ENCODE results near the gene MAMSTR. TPM values are rescaled to one million over a fixed set of nuclear protein-coding genes. Genes with fewer than 3 reads are reported as not detected.

Gene MAMSTR
- total and polyA plus RNA-seq, 2 donors (not counting 1 experiment from before 2014, with no cell fraction given) = 0.84 to 0.99 TPM

DNA sequence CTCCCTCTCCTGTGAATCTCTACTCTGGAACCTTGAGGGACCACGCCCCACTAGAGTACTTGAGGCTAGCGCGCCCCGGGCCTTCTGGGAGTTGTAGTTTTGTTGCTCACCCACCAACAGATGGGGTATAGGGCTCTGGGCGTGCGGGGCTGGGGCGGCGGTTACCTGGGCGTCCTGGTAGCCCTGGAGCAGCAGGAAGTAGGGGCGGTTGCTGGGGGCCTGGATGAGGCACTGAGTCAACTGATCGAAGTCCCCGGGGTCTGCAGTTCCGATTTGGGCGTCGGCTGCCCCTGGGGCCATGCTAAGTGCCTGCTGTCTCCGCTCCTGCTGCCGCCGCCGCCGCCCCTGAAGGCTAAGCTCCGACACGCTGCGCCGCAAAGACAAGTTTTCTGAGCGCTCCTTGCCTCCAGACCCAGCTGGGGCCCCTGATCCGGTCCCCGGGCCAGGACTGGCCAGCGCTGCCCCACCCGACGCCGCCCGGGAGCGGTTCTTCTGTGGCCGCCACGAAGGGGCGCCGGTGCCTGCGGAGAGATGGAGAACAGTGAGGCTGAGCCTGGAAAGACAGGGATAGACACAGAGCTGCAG lies 15.6 kb upstream of the MAMSTR start:
- Histone ChIP-seq H2AFZ (ENCODE audit: low read length) (no peak overlapping the region), H3K79me2 (ENCODE audit: control insufficient read depth, insufficient read depth, low read length) (no peaks in the 10 kb centered on the region), H3K4me3 (replicated peaks in 1 of 4; ENCODE audit: control extremely low read depth in 1 of 4, insufficient read depth in 1 of 4, low read depth in 3 of 4, low read length in 4 of 4) (peak overlapping the region in 1 of 4 experiments; percentile 0), H3K36me3 (ENCODE audit: control insufficient read depth, insufficient read depth, low read length) (no peaks in the 10 kb centered on the region), H3K27ac (ENCODE audit: insufficient read depth, low read length) (no peak overlapping the region), H3K4me2 (ENCODE audit: extremely low read depth, insufficient read depth, low read length) (no peak overlapping the region), H3K9me3 (ENCODE audit: control insufficient read depth, insufficient read depth, low read depth, low read length) (no peaks in the 10 kb centered on the region), H4K20me1 (ENCODE audit: control insufficient read depth, extremely low read depth, insufficient read depth, low read length) (no peaks in the 10 kb centered on the region), H3K27me3 (ENCODE audit: control insufficient read depth, insufficient read depth, low read length) (peaks cover 4% of the 10 kb centered on the region), H3K9ac (ENCODE audit: insufficient read depth, low read length) (no peak overlapping the region), H3K4me1 (ENCODE audit: control insufficient read depth, extremely low read depth, insufficient read depth, low read length) (no peaks in the 10 kb centered on the region)
- TF ChIP-seq EZH2 (IDR thresholded peaks at IDR 0.05; ENCODE audit: low read length, missing control alignments) = no peak
- TF ChIP-seq, protein P1, sequence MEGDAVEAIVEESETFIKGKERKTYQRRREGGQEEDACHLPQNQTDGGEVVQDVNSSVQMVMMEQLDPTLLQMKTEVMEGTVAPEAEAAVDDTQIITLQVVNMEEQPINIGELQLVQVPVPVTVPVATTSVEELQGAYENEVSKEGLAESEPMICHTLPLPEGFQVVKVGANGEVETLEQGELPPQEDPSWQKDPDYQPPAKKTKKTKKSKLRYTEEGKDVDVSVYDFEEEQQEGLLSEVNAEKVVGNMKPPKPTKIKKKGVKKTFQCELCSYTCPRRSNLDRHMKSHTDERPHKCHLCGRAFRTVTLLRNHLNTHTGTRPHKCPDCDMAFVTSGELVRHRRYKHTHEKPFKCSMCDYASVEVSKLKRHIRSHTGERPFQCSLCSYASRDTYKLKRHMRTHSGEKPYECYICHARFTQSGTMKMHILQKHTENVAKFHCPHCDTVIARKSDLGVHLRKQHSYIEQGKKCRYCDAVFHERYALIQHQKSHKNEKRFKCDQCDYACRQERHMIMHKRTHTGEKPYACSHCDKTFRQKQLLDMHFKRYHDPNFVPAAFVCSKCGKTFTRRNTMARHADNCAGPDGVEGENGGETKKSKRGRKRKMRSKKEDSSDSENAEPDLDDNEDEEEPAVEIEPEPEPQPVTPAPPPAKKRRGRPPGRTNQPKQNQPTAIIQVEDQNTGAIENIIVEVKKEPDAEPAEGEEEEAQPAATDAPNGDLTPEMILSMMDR (conservative IDR thresholded peaks at IDR 0.05 in 1 of 2, IDR thresholded peaks at IDR 0.05 in 1 of 2; ENCODE audit: low read depth in 1 of 2, low read length in 2 of 2) = no peak
- peak in 1 of 2 donors; percentile 38 for DNase-seq (ENCODE audit: low read depth in 2 of 2)

DNA sequence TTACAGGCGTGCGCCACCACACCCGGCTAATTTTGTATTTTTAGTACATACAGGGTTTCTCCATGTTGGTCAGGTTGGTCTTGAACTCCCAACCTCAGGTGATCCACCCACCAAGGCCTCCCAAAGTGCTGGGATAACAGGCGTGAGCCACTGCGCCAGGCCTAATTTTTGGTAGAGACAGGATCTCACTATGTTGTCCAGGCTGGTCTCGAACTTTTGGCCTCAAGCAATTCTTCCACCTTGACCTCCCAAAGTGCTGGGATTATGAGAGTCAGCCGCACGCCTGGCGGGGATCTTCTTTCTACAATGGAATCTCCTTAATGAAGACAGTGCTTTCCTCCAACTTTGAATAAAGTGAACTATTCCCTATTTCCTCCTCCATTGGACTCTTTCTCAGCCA lies 15.1 kb upstream of the MAMSTR start:
- Histone ChIP-seq H2AFZ (ENCODE audit: low read length) (no peak overlapping the region), H3K4me1 (ENCODE audit: control insufficient read depth, extremely low read depth, insufficient read depth, low read length) (no peaks in the 10 kb centered on the region), H4K20me1 (ENCODE audit: control insufficient read depth, extremely low read depth, insufficient read depth, low read length) (no peaks in the 10 kb centered on the region), H3K4me3 (replicated peaks in 1 of 4; ENCODE audit: control extremely low read depth in 1 of 4, insufficient read depth in 1 of 4, low read depth in 3 of 4, low read length in 4 of 4) (no peak overlapping the region), H3K9me3 (ENCODE audit: control insufficient read depth, insufficient read depth, low read depth, low read length) (no peaks in the 10 kb centered on the region), H3K36me3 (ENCODE audit: control insufficient read depth, insufficient read depth, low read length) (no peaks in the 10 kb centered on the region), H3K9ac (ENCODE audit: insufficient read depth, low read length) (no peak overlapping the region), H3K4me2 (ENCODE audit: extremely low read depth, insufficient read depth, low read length) (no peak overlapping the region), H3K27ac (ENCODE audit: insufficient read depth, low read length) (no peak overlapping the region), H3K27me3 (ENCODE audit: control insufficient read depth, insufficient read depth, low read length) (no peaks in the 10 kb centered on the region), H3K79me2 (ENCODE audit: control insufficient read depth, insufficient read depth, low read length) (no peaks in the 10 kb centered on the region)
- TF ChIP-seq EZH2 (IDR thresholded peaks at IDR 0.05; ENCODE audit: low read length, missing control alignments) = no peak
- TF ChIP-seq, protein P1 (conservative IDR thresholded peaks at IDR 0.05 in 1 of 2, IDR thresholded peaks at IDR 0.05 in 1 of 2; ENCODE audit: low read depth in 1 of 2, low read length in 2 of 2) = no peak
- no peak for DNase-seq (ENCODE audit: low read depth in 2 of 2)

DNA sequence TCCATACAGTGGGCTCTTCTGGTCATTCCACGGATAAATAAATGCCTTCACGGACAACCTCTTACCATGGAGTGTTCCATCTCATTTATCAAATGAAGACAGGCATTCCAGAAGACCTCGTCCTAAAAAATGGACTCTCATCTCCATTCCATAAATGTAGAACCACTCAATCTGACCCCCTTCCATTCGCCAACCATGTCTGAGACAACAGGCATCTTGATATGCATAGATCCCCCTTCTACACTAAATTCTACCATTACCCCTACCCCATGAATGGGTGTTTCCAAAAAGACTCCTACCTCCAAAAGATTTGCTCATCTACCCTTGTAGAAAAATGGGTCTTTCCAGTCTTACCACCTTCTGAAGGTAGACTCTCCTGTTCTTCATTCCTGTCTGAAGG lies 11.9 kb upstream of the MAMSTR start:
- H3K9me3 ChIP-seq (ENCODE audit: control insufficient read depth, insufficient read depth, low read depth, low read length) = no peaks in the 10 kb centered on the region
- no peaks in the 10 kb centered on the region for H3K36me3 ChIP-seq (ENCODE audit: control insufficient read depth, insufficient read depth, low read length)
- H4K20me1 ChIP-seq (ENCODE audit: control insufficient read depth, extremely low read depth, insufficient read depth, low read length) = no peaks in the 10 kb centered on the region
- H3K4me3 ChIP-seq (replicated peaks in 1 of 4; ENCODE audit: control extremely low read depth in 1 of 4, insufficient read depth in 1 of 4, low read depth in 3 of 4, low read length in 4 of 4) = no peak overlapping the region
- H2AFZ ChIP-seq (ENCODE audit: low read length) = no peak overlapping the region
- no peak for DNase-seq (ENCODE audit: low read depth in 2 of 2)
- no peak overlapping the region for H3K4me2 ChIP-seq (ENCODE audit: extremely low read depth, insufficient read depth, low read length)
- no peaks in the 10 kb centered on the region for H3K4me1 ChIP-seq (ENCODE audit: control insufficient read depth, extremely low read depth, insufficient read depth, low read length)
- TF ChIP-seq, protein P1 (conservative IDR thresholded peaks at IDR 0.05 in 1 of 2, IDR thresholded peaks at IDR 0.05 in 1 of 2; ENCODE audit: low read depth in 1 of 2, low read length in 2 of 2) = no peak
- no peak for TF ChIP-seq EZH2 (IDR thresholded peaks at IDR 0.05; ENCODE audit: low read length, missing control alignments)
- H3K27me3 ChIP-seq (ENCODE audit: control insufficient read depth, insufficient read depth, low read length) = no peaks in the 10 kb centered on the region
- no peak overlapping the region for H3K9ac ChIP-seq (ENCODE audit: insufficient read depth, low read length)
- no peak overlapping the region for H3K27ac ChIP-seq (ENCODE audit: insufficient read depth, low read length)
- no peaks in the 10 kb centered on the region for H3K79me2 ChIP-seq (ENCODE audit: control insufficient read depth, insufficient read depth, low read length)

Data from fibroblast of lung (primary cell).